GM19467 (cell line): Measurements from ENCODE around the gene CCDC187.
"Not testable (repeated sequence)": the region's sequence is repeated elsewhere in the genome, so short reads cannot be mapped to it uniquely, and the experiment has no call there.

Source experiments
- ATAC-seq: cut with Tn5 transposase; IDR thresholded peaks from one replicate; pipeline ENCODE4 v1.9.1; 2021; ENCODE audit warnings: mild to moderate bottlenecking, moderate library complexity; ENCODE audit not compliant: unreplicated experiment

The CCDC187 gene

GRCh38 chr9:136303825-136304416, at the start of gene CCDC187:
Gene CCDC187, minus strand, starts transcription at chr9:136304094. Its CDS starts 264 bp downstream, at chr9:136303830.
- ATAC-seq: no peak

GRCh38 chr9:136353088-136353487, 49.2 kb upstream of the CCDC187 start:
- no peak for ATAC-seq

- no peak for ATAC-seq
These were observed 48.8 kb upstream of the CCDC187 start for GRCh38 chr9:136352682-136353081.

GRCh38 chr9:136351868-136352267, 48.0 kb upstream of the CCDC187 start:
- not testable (repeated sequence) for ATAC-seq

- no peak for ATAC-seq
These were observed 47.4 kb upstream of the CCDC187 start for GRCh38 chr9:136351252-136351800.

GRCh38 chr9:136349546-136349945, 45.7 kb upstream of the CCDC187 start:
- no peak for ATAC-seq

- ATAC-seq: no peak
These were observed 44.8 kb upstream of the CCDC187 start for GRCh38 chr9:136348691-136349090.

- ATAC-seq: no peak
These were observed 43.8 kb upstream of the CCDC187 start for GRCh38 chr9:136347472-136348256.

- no peak for ATAC-seq
These were observed 43.1 kb upstream of the CCDC187 start for GRCh38 chr9:136346927-136347465.

GRCh38 chr9:136346157-136346481, 42.2 kb upstream of the CCDC187 start:
- no peak for ATAC-seq

- no peak for ATAC-seq
These were observed 41.6 kb upstream of the CCDC187 start for GRCh38 chr9:136345281-136346156.

GRCh38 chr9:136344544-136345280, 40.8 kb upstream of the CCDC187 start:
- ATAC-seq: no peak

- no peak for ATAC-seq
These were observed 40.0 kb upstream of the CCDC187 start for GRCh38 chr9:136343884-136344269.

GRCh38 chr9:136343121-136343883, 39.4 kb upstream of the CCDC187 start:
- no peak for ATAC-seq

GRCh38 chr9:136342181-136343120, 38.6 kb upstream of the CCDC187 start:
- ATAC-seq: no peak

GRCh38 chr9:136341769-136342168, 37.9 kb upstream of the CCDC187 start:
- ATAC-seq: no peak

GRCh38 chr9:136341042-136341655, 37.3 kb upstream of the CCDC187 start:
- no peak for ATAC-seq

- ATAC-seq: no peak
These were observed 36.6 kb upstream of the CCDC187 start for GRCh38 chr9:136340356-136341041.
